ENCODE data around the gene ZIC5. TPM values are rescaled to one million over a fixed set of nuclear protein-coding genes. Genes with fewer than 3 reads are reported as not detected.

The ZIC5 gene
- total RNA-seq, 1 experiment from 2014 or later, result 2.7 TPM

- no peak for DNase-seq (ENCODE audit: low read depth, low spot score)
- in situ Hi-C loops (cut with HindIII; ENCODE audit: low pct_unique_long_range_greater_than_20kb, low sequenced_read_pairs), result no loop called here
Measured at GRCh38 chr13:99989276-99990125, 17.9 kb upstream of the ZIC5 start.

GRCh38 chr13:99988529-99989275 lies 17.1 kb upstream of the ZIC5 start:
- in situ Hi-C loops (cut with HindIII; ENCODE audit: low pct_unique_long_range_greater_than_20kb, low sequenced_read_pairs), result no loop called here
- DNase-seq (ENCODE audit: low read depth, low spot score), result no peak

- in situ Hi-C loops (cut with HindIII; ENCODE audit: low pct_unique_long_range_greater_than_20kb, low sequenced_read_pairs), result no loop called here
- DNase-seq (ENCODE audit: low read depth, low spot score), result no peak
Measured at GRCh38 chr13:99987154-99988019, 15.8 kb upstream of the ZIC5 start.

- no peak for DNase-seq (ENCODE audit: low read depth, low spot score)
- in situ Hi-C loops (cut with HindIII; ENCODE audit: low pct_unique_long_range_greater_than_20kb, low sequenced_read_pairs), result no loop called here
Measured at GRCh38 chr13:99986741-99987140, 15.2 kb upstream of the ZIC5 start.

- in situ Hi-C loops (cut with HindIII; ENCODE audit: low pct_unique_long_range_greater_than_20kb, low sequenced_read_pairs), result no loop called here
Measured at GRCh38 chr13:99985886-99986527, 14.4 kb upstream of the ZIC5 start.

GRCh38 chr13:99985241-99985874 lies 13.8 kb upstream of the ZIC5 start:
- DNase-seq (ENCODE audit: low read depth, low spot score), result no peak
- in situ Hi-C loops (cut with HindIII; ENCODE audit: low pct_unique_long_range_greater_than_20kb, low sequenced_read_pairs), result no loop called here

More at GRCh38 chr13:99985886-99986527, 14.4 kb upstream of the ZIC5 start:
- DNase-seq (ENCODE audit: low read depth, low spot score), result no peak

- in situ Hi-C loops (cut with HindIII; ENCODE audit: low pct_unique_long_range_greater_than_20kb, low sequenced_read_pairs), result no loop called here
- no peak for DNase-seq (ENCODE audit: low read depth, low spot score)
Measured at GRCh38 chr13:99984461-99985240, 13.1 kb upstream of the ZIC5 start.

- in situ Hi-C loops (cut with HindIII; ENCODE audit: low pct_unique_long_range_greater_than_20kb, low sequenced_read_pairs), result no loop called here
- no peak for DNase-seq (ENCODE audit: low read depth, low spot score)
Measured at GRCh38 chr13:99983499-99984401, 12.2 kb upstream of the ZIC5 start.

GRCh38 chr13:99982731-99983498 lies 11.3 kb upstream of the ZIC5 start:
- in situ Hi-C loops (cut with HindIII; ENCODE audit: low pct_unique_long_range_greater_than_20kb, low sequenced_read_pairs), result no loop called here
- no peak for DNase-seq (ENCODE audit: low read depth, low spot score)

- in situ Hi-C loops (cut with HindIII; ENCODE audit: low pct_unique_long_range_greater_than_20kb, low sequenced_read_pairs), result no loop called here
- peak; percentile 35 for DNase-seq (ENCODE audit: low read depth, low spot score)
Measured at GRCh38 chr13:99982036-99982730, 10.6 kb upstream of the ZIC5 start.

- no peak for DNase-seq (ENCODE audit: low read depth, low spot score)
- in situ Hi-C loops (cut with HindIII; ENCODE audit: low pct_unique_long_range_greater_than_20kb, low sequenced_read_pairs), result no loop called here
Measured at GRCh38 chr13:99981735-99982035, 10.1 kb upstream of the ZIC5 start, which contains the start of gene ZIC2. ZIC2 (plus strand) TSS chr13:99981784; CDS start chr13:99982065, 281 bp downstream.

- DNase-seq (ENCODE audit: low read depth, low spot score), result peak; percentile 67
- in situ Hi-C loops (cut with HindIII; ENCODE audit: low pct_unique_long_range_greater_than_20kb, low sequenced_read_pairs), result no loop called here
Measured at GRCh38 chr13:99980824-99981734, 9.5 kb upstream of the ZIC5 start.

GRCh38 chr13:99980201-99980823 lies 8.7 kb upstream of the ZIC5 start:
- in situ Hi-C loops (cut with HindIII; ENCODE audit: low pct_unique_long_range_greater_than_20kb, low sequenced_read_pairs), result no loop called here
- DNase-seq (ENCODE audit: low read depth, low spot score), result peak; percentile 79
